ENCODE measurements around the gene SIAH3.

Gene SIAH3

DNA sequence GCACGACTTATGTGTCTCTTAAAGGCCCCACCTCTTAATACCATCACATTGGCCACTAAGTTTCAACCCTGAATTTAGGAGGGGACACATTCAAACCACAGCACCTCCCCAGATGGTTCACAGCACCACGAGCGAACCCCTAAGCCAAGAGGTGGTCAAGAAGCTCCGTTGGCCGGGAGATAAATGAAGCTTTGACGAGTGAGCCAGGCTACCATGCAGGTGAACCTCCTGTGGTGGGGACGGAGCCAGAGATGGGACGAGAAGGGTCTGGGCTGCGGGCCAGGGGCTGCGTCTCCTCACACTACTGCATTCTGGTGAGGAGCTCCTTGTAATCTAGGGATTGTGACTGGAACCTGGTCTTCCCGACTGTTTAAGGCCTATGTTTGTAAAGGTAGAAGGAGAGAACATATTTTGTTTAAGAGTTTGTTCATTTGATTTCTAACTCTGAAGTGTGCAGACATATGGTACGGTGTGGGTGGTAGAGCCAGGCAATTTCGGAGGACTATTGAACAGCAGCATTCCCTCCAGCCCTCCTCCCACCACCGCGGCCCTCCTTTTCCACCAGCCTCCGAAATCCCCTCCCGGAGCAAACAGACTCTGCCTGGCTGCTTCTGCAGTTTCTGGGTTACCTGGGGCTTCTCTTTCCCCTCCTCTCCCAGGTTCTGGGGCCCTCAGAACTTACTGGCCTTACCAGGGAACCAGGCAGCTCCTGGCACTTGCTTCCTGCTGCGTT is 31.3 kb downstream of the SIAH3 start:
- Histone ChIP-seq H3K27ac (ENCODE audit: low read depth, low read length) (no peak overlapping the region), H3K36me3 (ENCODE audit: control insufficient read depth, insufficient read depth, low read length) (no peaks in the 10 kb centered on the region), H3K9me3 (ENCODE audit: control insufficient read depth, insufficient read depth, low read length) (no peaks in the 10 kb centered on the region), H3K9ac (ENCODE audit: low read depth, low read length) (no peak overlapping the region), H3K4me1 (ENCODE audit: control insufficient read depth, insufficient read depth, low read length) (peaks cover 17% of the 10 kb centered on the region), H3K4me3 (ENCODE audit: low read depth, low read length) (no peak overlapping the region), H3K27me3 (ENCODE audit: control insufficient read depth, insufficient read depth, low read length) (no peaks in the 10 kb centered on the region)

DNA sequence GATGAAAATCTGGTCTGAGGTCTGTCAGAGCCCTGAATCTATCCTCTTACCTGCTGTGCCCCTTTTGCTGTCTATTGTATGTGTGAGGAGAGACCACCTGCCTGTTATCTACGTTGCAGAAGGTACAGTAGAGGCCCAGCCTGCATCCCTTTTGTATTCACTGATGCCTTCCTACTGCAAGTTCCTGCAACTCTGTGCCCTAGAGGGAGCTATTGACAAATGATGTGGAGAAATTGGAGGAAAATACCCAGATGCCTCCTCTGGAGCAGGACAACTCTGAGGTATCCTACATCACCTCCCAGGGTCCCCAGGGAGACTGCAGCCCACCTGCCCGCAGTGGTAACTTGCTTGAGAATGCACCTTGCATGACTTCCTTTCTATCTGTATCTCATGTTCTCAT is 33.7 kb downstream of the SIAH3 start:
- Histone ChIP-seq H3K36me3 (ENCODE audit: control insufficient read depth, insufficient read depth, low read length) (no peaks in the 10 kb centered on the region), H3K4me3 (ENCODE audit: low read depth, low read length) (no peak overlapping the region), H3K9me3 (ENCODE audit: control insufficient read depth, insufficient read depth, low read length) (no peaks in the 10 kb centered on the region), H3K4me1 (ENCODE audit: control insufficient read depth, insufficient read depth, low read length) (peaks cover 13% of the 10 kb centered on the region), H3K27ac (ENCODE audit: low read depth, low read length) (no peak overlapping the region), H3K27me3 (ENCODE audit: control insufficient read depth, insufficient read depth, low read length) (no peaks in the 10 kb centered on the region), H3K9ac (ENCODE audit: low read depth, low read length) (no peak overlapping the region)

DNA sequence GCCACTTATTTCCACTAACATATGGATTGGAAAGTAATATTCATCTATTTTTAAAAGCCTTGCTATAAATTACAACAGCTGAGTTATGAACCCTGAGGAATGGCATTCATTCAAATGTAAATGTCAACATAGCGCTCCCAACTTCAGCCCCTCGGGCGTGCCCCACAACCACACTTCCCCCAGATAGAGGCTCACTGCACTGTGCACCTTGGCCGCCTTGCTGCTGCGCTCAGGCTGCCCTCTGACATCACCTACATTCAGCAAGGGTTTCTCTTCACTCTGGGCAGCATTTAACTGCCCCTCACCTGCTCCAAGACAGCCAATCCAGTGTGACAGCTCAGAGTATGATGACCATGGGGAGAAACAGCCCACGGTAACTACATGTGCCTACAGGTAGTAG is 35.1 kb downstream of the SIAH3 start:
- H3K27ac ChIP-seq (ENCODE audit: low read depth, low read length): no peak overlapping the region
- peaks cover 12% of the 10 kb centered on the region for H3K4me1 ChIP-seq (ENCODE audit: control insufficient read depth, insufficient read depth, low read length)
- no peak overlapping the region for H3K9ac ChIP-seq (ENCODE audit: low read depth, low read length)
- H3K4me3 ChIP-seq (ENCODE audit: low read depth, low read length): no peak overlapping the region
- H3K36me3 ChIP-seq (ENCODE audit: control insufficient read depth, insufficient read depth, low read length): no peaks in the 10 kb centered on the region
- no peaks in the 10 kb centered on the region for H3K9me3 ChIP-seq (ENCODE audit: control insufficient read depth, insufficient read depth, low read length)
- no peaks in the 10 kb centered on the region for H3K27me3 ChIP-seq (ENCODE audit: control insufficient read depth, insufficient read depth, low read length)

DNA sequence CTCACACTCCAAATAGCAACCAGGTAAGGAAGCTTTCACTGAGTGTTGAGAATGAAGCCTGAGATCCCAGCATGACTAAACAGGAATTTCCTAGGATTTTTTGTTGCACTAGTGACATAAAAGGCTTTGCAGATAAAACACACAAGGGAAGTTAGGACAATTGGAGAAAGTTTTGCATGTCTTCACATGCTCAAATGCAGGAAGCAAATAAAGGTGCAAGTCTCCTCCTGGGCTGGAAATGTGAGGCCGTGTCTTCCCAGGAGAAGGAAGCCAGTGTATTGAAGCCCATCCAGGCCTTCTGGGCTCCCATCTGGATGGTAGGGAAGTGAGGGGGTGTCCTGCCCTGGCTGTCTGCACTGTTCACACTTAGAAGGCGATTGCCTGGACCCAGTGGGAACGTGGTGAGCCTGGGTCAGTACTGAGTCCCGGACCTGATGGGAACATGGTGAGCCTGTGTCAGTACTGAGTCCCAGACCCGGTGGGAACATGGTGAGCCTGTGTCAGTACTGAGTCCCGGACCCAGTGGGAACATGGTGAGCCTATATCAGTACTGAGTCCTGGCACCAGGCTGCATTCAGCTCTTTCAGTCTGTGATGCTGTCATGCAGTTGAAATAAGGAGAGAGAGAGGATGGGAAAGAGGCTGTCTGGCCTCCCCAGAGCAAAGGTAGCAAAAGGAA is 38.7 kb downstream of the SIAH3 start:
- Histone ChIP-seq H3K4me1 (ENCODE audit: control insufficient read depth, insufficient read depth, low read length) (peaks cover 12% of the 10 kb centered on the region), H3K4me3 (ENCODE audit: low read depth, low read length) (no peak overlapping the region), H3K9ac (ENCODE audit: low read depth, low read length) (no peak overlapping the region), H3K27ac (ENCODE audit: low read depth, low read length) (no peak overlapping the region), H3K27me3 (ENCODE audit: control insufficient read depth, insufficient read depth, low read length) (no peaks in the 10 kb centered on the region), H3K36me3 (ENCODE audit: control insufficient read depth, insufficient read depth, low read length) (no peaks in the 10 kb centered on the region), H3K9me3 (ENCODE audit: control insufficient read depth, insufficient read depth, low read length) (no peaks in the 10 kb centered on the region)

DNA sequence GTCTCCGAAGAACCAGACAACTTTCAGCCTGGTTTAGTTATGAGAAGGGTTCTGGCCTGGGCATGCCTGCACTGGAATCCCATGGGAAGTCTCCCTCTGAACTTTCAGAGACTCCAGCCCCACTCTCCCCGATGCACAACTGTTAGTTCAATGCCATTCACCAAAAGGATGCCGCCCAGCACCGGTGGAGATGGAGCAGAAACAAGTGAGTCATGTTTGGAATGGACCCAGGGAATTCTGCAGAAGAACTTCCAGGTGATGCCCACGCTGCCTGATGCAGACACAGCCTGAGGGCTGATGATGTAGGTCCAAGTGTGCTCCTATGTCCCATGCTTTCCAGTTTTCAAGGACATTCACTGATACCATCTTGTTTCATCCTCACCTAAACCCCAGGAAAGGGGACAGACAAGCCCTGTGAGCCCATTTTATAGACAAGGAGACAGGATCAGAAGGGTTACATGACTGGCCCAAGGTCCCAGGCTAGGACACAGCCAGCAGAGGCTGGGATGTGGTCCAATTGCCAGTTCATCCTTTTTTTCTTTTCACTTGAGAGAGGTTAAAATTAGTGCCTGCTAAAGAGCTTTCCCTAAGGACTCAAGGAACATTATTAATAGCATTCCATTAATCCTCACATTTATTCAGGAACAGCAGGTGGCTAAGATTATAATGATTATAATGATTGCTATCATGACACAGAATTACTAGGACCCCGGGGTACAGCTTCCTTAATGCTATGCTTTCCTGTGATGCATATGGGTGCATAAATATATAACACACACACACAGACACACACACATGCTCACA is 39.5 kb downstream of the SIAH3 start:
- Histone ChIP-seq H3K4me1 (ENCODE audit: control insufficient read depth, insufficient read depth, low read length) (peaks cover 12% of the 10 kb centered on the region), H3K27ac (ENCODE audit: low read depth, low read length) (no peak overlapping the region), H3K9ac (ENCODE audit: low read depth, low read length) (no peak overlapping the region), H3K9me3 (ENCODE audit: control insufficient read depth, insufficient read depth, low read length) (no peaks in the 10 kb centered on the region), H3K27me3 (ENCODE audit: control insufficient read depth, insufficient read depth, low read length) (no peaks in the 10 kb centered on the region), H3K4me3 (ENCODE audit: low read depth, low read length) (no peak overlapping the region), H3K36me3 (ENCODE audit: control insufficient read depth, insufficient read depth, low read length) (no peaks in the 10 kb centered on the region)

DNA sequence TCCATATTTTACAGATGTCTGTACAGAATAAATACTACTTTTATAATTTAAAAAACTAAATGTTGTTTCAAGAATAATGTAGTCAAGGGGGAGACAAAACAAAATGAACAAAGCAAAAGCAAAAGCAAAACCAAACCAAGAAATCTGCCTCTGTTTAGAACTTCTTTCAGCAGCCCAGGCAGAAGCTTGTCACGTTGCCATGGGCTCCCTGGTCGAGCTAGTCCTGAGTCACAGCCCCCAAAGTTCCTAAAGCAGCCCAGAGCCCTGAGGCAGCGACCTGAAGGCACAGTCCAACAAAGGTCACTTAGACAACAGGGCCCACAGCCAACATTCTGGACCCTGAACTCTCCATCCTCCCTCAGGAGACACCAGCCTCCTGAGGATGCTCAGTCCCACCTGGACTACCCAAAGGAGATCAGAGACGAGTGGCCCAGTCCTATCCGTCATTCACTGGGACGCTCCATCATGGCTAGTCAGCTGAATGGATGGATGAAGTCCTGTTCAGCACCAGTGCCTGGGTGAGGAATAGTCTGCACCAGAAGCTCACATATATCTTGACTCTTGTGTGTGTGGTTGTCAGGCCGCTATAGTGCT is 41.7 kb downstream of the SIAH3 start:
- no peaks in the 10 kb centered on the region for H3K36me3 ChIP-seq (ENCODE audit: control insufficient read depth, insufficient read depth, low read length)
- H3K27me3 ChIP-seq (ENCODE audit: control insufficient read depth, insufficient read depth, low read length): no peaks in the 10 kb centered on the region
- no peak overlapping the region for H3K9ac ChIP-seq (ENCODE audit: low read depth, low read length)
- 0 out of 2 replicates have a peak, but pooled peaks cover 3% of the 10 kb centered on the region for H3K4me1 ChIP-seq (ENCODE audit: control insufficient read depth, insufficient read depth, low read length)
- H3K27ac ChIP-seq (ENCODE audit: low read depth, low read length): no peak overlapping the region
- no peak overlapping the region for H3K4me3 ChIP-seq (ENCODE audit: low read depth, low read length)
- H3K9me3 ChIP-seq (ENCODE audit: control insufficient read depth, insufficient read depth, low read length): no peaks in the 10 kb centered on the region

DNA sequence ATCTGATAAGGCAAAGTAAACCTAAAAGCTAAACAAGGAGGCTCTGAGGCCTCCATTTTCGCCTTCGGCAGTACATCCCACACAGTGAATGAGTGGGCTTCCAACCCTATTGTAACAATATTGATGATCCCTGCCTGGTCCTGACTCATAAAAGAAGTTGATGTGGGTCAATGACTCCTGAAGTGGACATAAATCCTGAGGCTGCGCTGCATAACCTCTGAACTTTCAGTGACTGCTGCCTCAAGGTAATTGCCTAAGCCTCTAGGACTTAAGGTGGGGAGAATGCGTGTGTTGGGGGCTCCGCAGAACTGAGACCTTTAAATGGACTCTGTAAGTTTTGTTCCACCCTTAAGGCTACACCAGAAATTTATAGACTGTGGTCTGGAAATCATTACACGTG is 42.6 kb downstream of the SIAH3 start:
- no peaks in the 10 kb centered on the region for H3K9me3 ChIP-seq (ENCODE audit: control insufficient read depth, insufficient read depth, low read length)
- H3K9ac ChIP-seq (ENCODE audit: low read depth, low read length): no peak overlapping the region
- no peaks in the 10 kb centered on the region for H3K27me3 ChIP-seq (ENCODE audit: control insufficient read depth, insufficient read depth, low read length)
- H3K4me3 ChIP-seq (ENCODE audit: low read depth, low read length): no peak overlapping the region
- H3K27ac ChIP-seq (ENCODE audit: low read depth, low read length): no peak overlapping the region
- 0 out of 2 replicates have a peak, but pooled peaks cover 3% of the 10 kb centered on the region for H3K4me1 ChIP-seq (ENCODE audit: control insufficient read depth, insufficient read depth, low read length)
- H3K36me3 ChIP-seq (ENCODE audit: control insufficient read depth, insufficient read depth, low read length): no peaks in the 10 kb centered on the region

DNA sequence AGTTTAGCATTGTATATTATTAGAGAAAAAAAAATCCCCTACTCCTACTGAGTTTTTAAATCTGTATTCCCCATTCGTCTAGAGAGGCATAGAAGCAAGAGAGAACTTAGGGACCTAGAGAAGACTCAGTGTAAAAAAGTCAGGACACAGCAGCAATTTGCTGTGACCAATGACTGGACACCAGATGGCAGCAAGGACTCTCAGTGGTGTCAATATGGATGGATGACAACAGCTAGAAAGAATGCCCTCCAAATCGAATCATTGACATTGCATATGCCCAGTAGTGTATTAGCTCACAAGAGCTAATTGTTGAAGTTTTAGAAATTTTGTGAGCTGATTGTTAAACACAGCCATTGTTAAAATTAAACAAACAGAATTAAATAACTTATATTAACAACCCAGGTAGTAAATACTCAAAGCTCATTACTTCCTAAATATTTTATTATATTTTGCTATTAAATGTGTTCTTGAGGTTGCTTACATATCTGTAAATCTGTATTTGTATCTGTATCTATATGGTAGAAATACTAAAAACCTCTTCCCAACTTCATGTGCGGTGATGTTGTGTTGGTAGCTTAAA is 43.9 kb downstream of the SIAH3 start:
- Histone ChIP-seq H3K9me3 (ENCODE audit: control insufficient read depth, insufficient read depth, low read length) (no peaks in the 10 kb centered on the region), H3K27ac (ENCODE audit: low read depth, low read length) (no peak overlapping the region), H3K9ac (ENCODE audit: low read depth, low read length) (no peak overlapping the region), H3K4me1 (ENCODE audit: control insufficient read depth, insufficient read depth, low read length) (0 out of 2 replicates have a peak, but pooled peaks cover 1% of the 10 kb centered on the region), H3K36me3 (ENCODE audit: control insufficient read depth, insufficient read depth, low read length) (no peaks in the 10 kb centered on the region), H3K4me3 (ENCODE audit: low read depth, low read length) (no peak overlapping the region), H3K27me3 (ENCODE audit: control insufficient read depth, insufficient read depth, low read length) (no peaks in the 10 kb centered on the region)

DNA sequence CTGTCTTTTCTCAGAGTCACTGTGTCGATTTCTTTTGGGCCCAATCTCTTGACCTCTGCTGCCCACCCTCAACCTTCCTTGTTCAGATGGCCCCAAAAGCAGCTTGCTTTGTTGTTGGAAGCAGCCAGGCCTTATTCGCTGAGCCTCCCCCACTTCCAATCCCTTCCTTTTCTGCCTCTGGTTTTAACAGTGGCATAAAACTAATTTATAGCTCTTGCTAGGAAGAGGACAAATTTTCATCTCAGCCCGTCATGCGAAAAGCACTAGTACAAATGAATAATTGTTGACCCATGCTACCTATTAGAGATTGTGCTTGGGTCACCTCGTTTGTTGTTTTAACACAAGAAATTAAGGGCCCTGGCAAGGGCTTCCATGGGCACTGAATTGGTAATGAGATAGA is 51.1 kb downstream of the SIAH3 start:
- no peak overlapping the region for H3K9ac ChIP-seq (ENCODE audit: low read depth, low read length)
- H3K27me3 ChIP-seq (ENCODE audit: control insufficient read depth, insufficient read depth, low read length): no peaks in the 10 kb centered on the region
- no peaks in the 10 kb centered on the region for H3K36me3 ChIP-seq (ENCODE audit: control insufficient read depth, insufficient read depth, low read length)
- H3K27ac ChIP-seq (ENCODE audit: low read depth, low read length): no peak overlapping the region
- H3K4me3 ChIP-seq (ENCODE audit: low read depth, low read length): no peak overlapping the region
- no peaks in the 10 kb centered on the region for H3K4me1 ChIP-seq (ENCODE audit: control insufficient read depth, insufficient read depth, low read length)
- no peaks in the 10 kb centered on the region for H3K9me3 ChIP-seq (ENCODE audit: control insufficient read depth, insufficient read depth, low read length)

DNA sequence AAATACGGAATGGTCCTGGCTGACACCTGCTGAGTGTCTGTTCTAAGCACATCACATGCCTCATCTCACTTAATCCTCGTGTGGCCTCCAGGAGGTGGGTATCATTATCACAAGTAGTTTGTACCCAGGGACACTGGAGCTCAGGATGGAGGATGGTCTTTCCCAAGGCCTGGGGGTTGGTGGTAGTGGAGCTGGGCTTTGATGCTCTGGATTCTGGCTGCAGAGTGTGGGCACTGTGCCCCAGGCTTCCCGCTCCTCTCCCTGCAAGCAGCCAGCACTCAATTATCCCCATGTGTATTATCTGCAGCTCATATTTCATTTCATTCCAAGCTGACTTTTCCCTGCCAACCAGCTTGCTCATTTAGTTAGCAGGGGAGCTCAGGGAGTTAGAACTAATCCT is 52.1 kb downstream of the SIAH3 start:
- Histone ChIP-seq H3K4me1 (ENCODE audit: control insufficient read depth, insufficient read depth, low read length) (no peaks in the 10 kb centered on the region), H3K27ac (ENCODE audit: low read depth, low read length) (no peak overlapping the region), H3K4me3 (ENCODE audit: low read depth, low read length) (no peak overlapping the region), H3K36me3 (ENCODE audit: control insufficient read depth, insufficient read depth, low read length) (no peaks in the 10 kb centered on the region), H3K9ac (ENCODE audit: low read depth, low read length) (no peak overlapping the region), H3K27me3 (ENCODE audit: control insufficient read depth, insufficient read depth, low read length) (no peaks in the 10 kb centered on the region), H3K9me3 (ENCODE audit: control insufficient read depth, insufficient read depth, low read length) (no peaks in the 10 kb centered on the region)
